Left lobe of liver (tissue), 2 donors: ENCODE data around the gene GGT5. TPM values are rescaled to one million over a fixed set of nuclear protein-coding genes. Genes with fewer than 3 reads are reported as not detected.
A peak's percentile ranks its signal among the peaks of the same experiment; 100 is the strongest.
"Not testable (repeated sequence)": the region's sequence is repeated elsewhere in the genome, so short reads cannot be mapped to it uniquely, and the experiment has no call there.

Experiments used
- ATAC-seq: fragments of 200-7000 bp; cut with Tn5 transposase; one replicate; pipeline ENCODE4 v1.9.1; 2020; ENCODE audit warnings: mild to moderate bottlenecking, moderate library complexity
- DNase-seq: peaks from one replicate; pipeline ENCODE4 v3.0.0-alpha.2; 2020; ENCODE audit warnings: low spot score
- total RNA-seq: library from RNA; stranded (reverse); gene quantifications from one replicate; pipeline ENCODE4 v1.2.1, GENCODE V29; 2021
- donor health status: DM: no; HTN: no; CAD: no; lungs with moderate emphysema.
- donor health status: DM: no; HTN: yes; CAD: no.

Gene GGT5
- total RNA-seq, 1 donor from 2014 or later = 11.5 TPM

GRCh38 chr22:24185501-24186351 is 59.2 kb downstream of the GGT5 start:
- DNase-seq = no peak
- no peak for ATAC-seq

GRCh38 chr22:24185001-24185500 is 59.8 kb downstream of the GGT5 start:
- ATAC-seq (no peak), DNase-seq (no peak)

- ATAC-seq = no peak
- DNase-seq = no peak
Measured at GRCh38 chr22:24184057-24184798, 60.7 kb downstream of the GGT5 start.

- DNase-seq = no peak
- no peak for ATAC-seq
Measured at GRCh38 chr22:24183321-24184031, 61.4 kb downstream of the GGT5 start.

- DNase-seq, ATAC-seq: not testable (repeated sequence)
Measured at GRCh38 chr22:24182900-24183246, 62.0 kb downstream of the GGT5 start.

GRCh38 chr22:24181996-24182899 is 62.6 kb downstream of the GGT5 start:
- DNase-seq (no peak), ATAC-seq (no peak)

- DNase-seq (peak; percentile 72), ATAC-seq (peak; percentile 86)
Measured at GRCh38 chr22:24181088-24181995, 63.5 kb downstream of the GGT5 start, which contains the start of gene SUSD2. Gene SUSD2 (plus strand): TSS chr22:24181487. CDS start chr22:24181520, 33 bp downstream.

GRCh38 chr22:24180316-24181087 is 64.4 kb downstream of the GGT5 start:
- DNase-seq (no peak), ATAC-seq (no peak)

- DNase-seq = no peak
- ATAC-seq = no peak
Measured at GRCh38 chr22:24179478-24180210, 65.2 kb downstream of the GGT5 start.

- DNase-seq (no peak), ATAC-seq (no peak)
Measured at GRCh38 chr22:24178502-24179440, 66.1 kb downstream of the GGT5 start.

GRCh38 chr22:24178021-24178431 is 66.9 kb downstream of the GGT5 start:
- ATAC-seq (no peak), DNase-seq (no peak)

GRCh38 chr22:24177456-24177855 is 67.4 kb downstream of the GGT5 start:
- ATAC-seq (no peak), DNase-seq (no peak)

GRCh38 chr22:24177045-24177444 is 67.8 kb downstream of the GGT5 start:
- DNase-seq (no peak), ATAC-seq (no peak)

GRCh38 chr22:24176630-24177029 is 68.3 kb downstream of the GGT5 start:
- DNase-seq (no peak), ATAC-seq (no peak)

GRCh38 chr22:24176040-24176439 is 68.8 kb downstream of the GGT5 start:
- ATAC-seq (no peak), DNase-seq (no peak)

- DNase-seq (peak; percentile 80), ATAC-seq (peak; percentile 91)
Measured at GRCh38 chr22:24175160-24175808, 69.6 kb downstream of the GGT5 start.
